CD4-positive, alpha-beta memory T cell (primary cell): Measurements from ENCODE around the gene FANCI. TPM values are rescaled to one million over a fixed set of nuclear protein-coding genes. Genes with fewer than 3 reads are reported as not detected.
A peak's percentile ranks its signal among the peaks of the same experiment; 100 is the strongest.
"Not testable (repeated sequence)": the region's sequence is repeated elsewhere in the genome, so short reads cannot be mapped to it uniquely, and the experiment has no call there.

Source experiments
- CTCF ChIA-PET: fragments of 350-600 bp; sonication (Branson Sonifier 250); formaldehyde crosslinking; loops from one replicate; lab custom pipeline; 2021; ENCODE audit warnings: inconsistent platforms; ENCODE audit not compliant: partially characterized antibody; lab: Charles Lee
- POLR2A ChIA-PET: fragments of 350-600 bp; sonication (Branson Sonifier 250); formaldehyde crosslinking; loops from one replicate; lab custom pipeline; 2021; ENCODE audit not compliant: partially characterized antibody; lab: Charles Lee
- DNase-seq, 5 donors: peaks; one replicate each; pipeline versions ENCODE4 v3.0.0 to v3.0.0-alpha.2; 2020 to 2022; ENCODE audit warnings: mixed read lengths in 1 of 5
- H3K27ac ChIP-seq: one replicate; pipeline ENCODE4 v1.7.0; 2013; ENCODE audit warnings: low read depth, low read length
- H3K27me3 ChIP-seq: 2 replicates; pipeline ENCODE4 v1.7.0; 2013; ENCODE audit warnings: mild to moderate bottlenecking, low read length, moderate library complexity; ENCODE audit not compliant: insufficient read depth
- H3K36me3 ChIP-seq: 2 replicates; pipeline ENCODE4 v1.7.0; 2013; ENCODE audit warnings: mild to moderate bottlenecking, low read length, moderate library complexity; ENCODE audit not compliant: insufficient read depth
- H3K4me1 ChIP-seq: 2 replicates; pipeline ENCODE4 v1.7.0; 2013; ENCODE audit warnings: mild to moderate bottlenecking, low read length, moderate library complexity; ENCODE audit not compliant: insufficient read depth
- H3K4me3 ChIP-seq, 2 donors: one replicate each; pipeline ENCODE4 v1.7.0; 2013; ENCODE audit warnings: low read length in 2 of 2, mild to moderate bottlenecking in 1 of 2
- H3K9me3 ChIP-seq, 2 donors: one replicate each; pipeline ENCODE4 v1.7.0; 2013; ENCODE audit warnings: low read length in 2 of 2, control low read depth in 1 of 2; ENCODE audit not compliant: control insufficient read depth in 1 of 2
- H3K27ac Mint-ChIP-seq, 7 donors: one replicate each; pipeline ENCODE4 v1.8.0; 2020 to 2021; ENCODE audit warnings: mixed read lengths in 7 of 7, mild to moderate bottlenecking in 6 of 7, inconsistent platforms in 3 of 7, moderate library complexity in 3 of 7
- H3K27me3 Mint-ChIP-seq, 2 donors: one replicate each; pipeline ENCODE4 v1.8.0; 2020 to 2021; ENCODE audit warnings: mixed read lengths in 2 of 2
- H3K36me3 Mint-ChIP-seq, 2 donors: one replicate each; pipeline ENCODE4 v1.8.0; 2020 to 2021; ENCODE audit warnings: mixed read lengths in 2 of 2, inconsistent platforms in 1 of 2, mild to moderate bottlenecking in 1 of 2
- H3K4me1 Mint-ChIP-seq, 4 donors: one replicate each; pipeline ENCODE4 v1.8.0; 2020 to 2021; ENCODE audit warnings: mixed read lengths in 4 of 4, mild to moderate bottlenecking in 1 of 4
- H3K4me3 Mint-ChIP-seq, 8 donors: one replicate each; pipeline ENCODE4 v1.8.0; 2020 to 2021; ENCODE audit warnings: mixed read lengths in 8 of 8, mild to moderate bottlenecking in 7 of 8, moderate library complexity in 6 of 8, inconsistent platforms in 3 of 8
- H3K9me3 Mint-ChIP-seq, 8 donors: one replicate each; pipeline ENCODE4 v1.8.0; 2020 to 2021; ENCODE audit warnings: mixed read lengths in 8 of 8, mild to moderate bottlenecking in 5 of 8, inconsistent platforms in 3 of 8, moderate library complexity in 1 of 8
- intact Hi-C: fragments of 100-400 bp; cut with micrococcal nuclease; formaldehyde crosslinking; loops from one replicate; pipeline ENCODE4 v1.15.1; 2023
- polyA plus RNA-seq, 2 donors: library from polyadenylated mRNA; unstranded; fragments of 300-500 nt; fragmentation: Illumina TruSeq; gene quantifications; one replicate each; pipeline ENCODE4 v1.2.3, GENCODE V29; 2021
- total RNA-seq, 2 experiments: library from RNA; stranded (reverse); gene quantifications; one replicate each; pipeline ENCODE4 v1.2.3, GENCODE V29; 2021

Gene FANCI
- total and polyA plus RNA-seq, 4 experiments from 2014 or later: 3.9 to 19.0 (median 8.5) TPM

DNA sequence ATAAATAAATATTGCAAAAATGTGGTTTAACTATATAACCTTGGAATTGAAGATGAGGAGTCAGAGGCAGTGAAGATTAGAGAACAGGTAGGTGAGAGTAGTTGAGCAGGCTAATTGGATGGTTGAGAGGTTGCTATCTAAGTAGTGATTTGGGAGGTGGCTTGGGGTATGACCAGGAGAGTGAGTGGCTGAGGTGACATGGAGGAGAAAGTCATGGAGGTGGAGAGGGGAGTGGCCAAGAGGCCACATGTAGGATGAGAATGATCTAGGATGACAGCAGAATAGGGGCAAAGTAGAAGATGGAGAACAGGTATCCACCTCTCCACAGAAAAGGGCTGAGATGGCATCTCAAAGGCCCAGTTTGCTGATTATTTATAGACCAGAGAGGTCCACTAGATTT, 11.9 kb upstream of the FANCI start:
- Histone ChIP-seq H3K27ac (no peak overlapping the region), H3K4me1 (no peaks in the 10 kb centered on the region), H3K36me3 (no peaks in the 10 kb centered on the region), H3K4me3 (no peak overlapping the region), H3K27me3 (no peaks in the 10 kb centered on the region), H3K9me3 (no peaks in the 10 kb centered on the region)
- no peaks in the 10 kb centered on the region for H3K4me1 Mint-ChIP-seq
- peaks cover 0 to 2% (median 0%) of the 10 kb centered on the region in 8 donors for H3K9me3 Mint-ChIP-seq
- H3K36me3 Mint-ChIP-seq: no peaks in the 10 kb centered on the region
- ChIA-PET CTCF (interaction anchor here (2.3 kb wide), 1 partner anchor 25 kb away, joined by 7 read pairs; no protein-coding TSS in a partner anchor), POLR2A (no interaction called here)
- no peak overlapping the region for H3K4me3 Mint-ChIP-seq
- no peak overlapping the region for H3K27ac Mint-ChIP-seq
- intact Hi-C loops: no loop called here
- DNase-seq: no peak
- H3K27me3 Mint-ChIP-seq: peaks cover 11 to 12% of the 10 kb centered on the region in 2 donors

DNA sequence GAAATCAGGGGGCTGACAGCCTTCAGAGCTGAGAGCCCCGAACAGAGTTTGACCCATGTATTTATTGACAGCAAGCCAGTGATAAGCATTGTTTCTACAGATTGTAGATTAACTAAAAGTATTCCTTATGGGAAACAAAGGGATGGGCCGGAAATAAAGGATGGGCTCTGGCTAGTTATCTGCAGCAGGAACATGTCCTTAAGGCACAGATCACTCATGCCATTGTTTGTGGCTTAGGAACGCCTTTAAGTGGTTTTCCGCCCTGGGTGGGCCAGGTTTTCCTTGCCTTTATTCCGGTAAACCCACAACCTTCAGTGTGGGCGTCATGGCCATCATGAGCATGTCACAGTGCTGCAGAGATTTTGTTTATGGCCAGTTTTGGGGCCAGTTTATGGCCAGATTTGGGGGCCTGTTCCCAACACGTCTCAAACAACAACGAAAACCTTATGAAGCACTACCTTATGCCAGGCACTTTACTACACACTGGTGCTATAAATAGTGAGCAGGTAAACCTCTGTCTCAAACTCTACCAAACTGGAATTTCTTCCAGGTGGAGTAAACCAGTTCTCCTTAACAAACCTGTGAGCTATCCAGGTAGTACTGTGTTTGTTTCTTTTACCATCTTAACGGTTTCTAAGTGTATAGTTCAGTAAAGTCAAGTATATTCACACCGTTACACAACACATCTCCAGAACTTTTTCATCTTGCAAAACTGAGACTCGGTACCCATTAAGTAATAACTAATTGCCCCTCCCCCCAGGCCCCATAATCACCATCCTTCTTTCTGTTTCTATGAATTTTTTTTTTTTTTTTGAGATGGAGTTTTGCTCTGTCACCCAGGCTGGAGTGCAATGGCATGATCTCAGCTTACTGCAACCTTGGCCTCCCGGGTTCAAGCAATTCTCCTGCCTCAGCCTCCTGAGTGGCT, 3.6 kb upstream of the FANCI start:
- peaks cover 10 to 27% (median 19%) of the 10 kb centered on the region in 4 donors for H3K4me1 Mint-ChIP-seq
- H3K27me3 ChIP-seq, H3K27me3 Mint-ChIP-seq, H3K9me3 ChIP-seq, DNase-seq, H3K27ac Mint-ChIP-seq, H3K9me3 Mint-ChIP-seq, H3K4me3 ChIP-seq, POLR2A ChIA-PET, H3K36me3 ChIP-seq, H3K27ac ChIP-seq, H3K36me3 Mint-ChIP-seq, H3K4me3 Mint-ChIP-seq: not testable (repeated sequence)
- CTCF ChIA-PET: interaction anchor here (2.5 to 6.6 kb wide), 2 partner anchors 33 kb away, joined by 14 to 28 read pairs; no protein-coding TSS in a partner anchor
- H3K4me1 ChIP-seq: peaks cover 14% of the 10 kb centered on the region
- intact Hi-C loops: loop anchor here (5.0 to 10.0 kb wide), 2 partner anchors 335 to 773 kb away; partner anchors contain the start of genes MRPL46, MRPS11 and TICRR

DNA sequence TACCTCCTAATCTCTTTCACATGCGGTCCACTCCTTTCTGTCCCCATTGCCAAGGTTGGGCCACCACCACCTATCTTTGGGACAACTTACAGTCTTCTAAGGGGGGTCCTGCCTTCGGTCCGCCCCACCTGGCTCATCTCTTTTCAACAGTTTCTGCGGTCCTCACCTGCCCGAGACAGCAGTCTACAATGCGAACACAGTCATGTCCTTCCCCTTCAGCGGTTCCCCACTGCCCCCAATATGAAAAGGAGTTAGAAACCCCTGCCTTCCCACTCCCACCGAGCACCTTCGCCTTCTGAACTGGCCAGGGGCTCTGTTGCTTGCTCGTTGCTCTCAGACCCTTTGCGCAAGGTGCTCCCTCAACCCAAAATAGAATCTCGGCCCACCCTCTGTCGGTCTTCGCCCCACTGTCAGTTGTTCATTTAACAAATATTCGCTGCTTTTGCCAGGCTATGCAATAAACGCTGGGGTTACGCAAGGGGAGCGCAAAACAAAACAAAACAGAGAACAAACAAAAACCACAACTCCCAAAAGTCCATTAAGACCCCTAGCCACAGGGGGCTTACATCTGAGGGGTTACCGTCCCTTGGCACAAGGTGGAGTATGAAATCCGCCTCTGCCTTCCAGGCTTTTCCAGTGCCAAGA, 611 bp upstream of the FANCI start:
- H3K36me3 ChIP-seq: no peaks in the 10 kb centered on the region
- no peaks in the 10 kb centered on the region for H3K9me3 ChIP-seq
- intact Hi-C loops: loop anchor here (1.0 to 10.0 kb wide), 5 partner anchors 36 to 776 kb away; partner anchors contain the start of genes HAPLN3, MRPL46, MRPS11 and TICRR
- Mint-ChIP-seq H3K27me3 (no peaks in the 10 kb centered on the region), H3K27ac (peak overlapping the region in 5 of 7 donors; percentile 80 to 90 (median 88)), H3K4me3 (peak overlapping the region; percentile 91 to 98 (median 94)), H3K9me3 (peaks cover 0 to 6% (median 0%) of the 10 kb centered on the region in 8 donors), H3K4me1 (peaks cover 20 to 40% (median 30%) of the 10 kb centered on the region in 4 donors), H3K36me3 (peaks cover 0 to 10% of the 10 kb centered on the region in 2 donors)
- peaks cover 14% of the 10 kb centered on the region for H3K4me1 ChIP-seq
- peak in 1 of 5 donors; percentile 38 for DNase-seq
- no peaks in the 10 kb centered on the region for H3K27me3 ChIP-seq
- CTCF ChIA-PET: interaction anchor here (0.7 to 2.9 kb wide), 4 partner anchors 36 to 115 kb away, joined by 4 to 22 read pairs (median 10); no protein-coding TSS in a partner anchor
- H3K4me3 ChIP-seq: peak overlapping the region; percentile 95
- peak overlapping the region; percentile 43 for H3K27ac ChIP-seq
- POLR2A ChIA-PET: interaction anchor here (1.3 to 2.9 kb wide), 4 partner anchors 87 to 776 kb away, joined by 3 to 19 read pairs (median 5); partner anchors contain the start of genes MRPL46, MRPS11 and POLG

DNA sequence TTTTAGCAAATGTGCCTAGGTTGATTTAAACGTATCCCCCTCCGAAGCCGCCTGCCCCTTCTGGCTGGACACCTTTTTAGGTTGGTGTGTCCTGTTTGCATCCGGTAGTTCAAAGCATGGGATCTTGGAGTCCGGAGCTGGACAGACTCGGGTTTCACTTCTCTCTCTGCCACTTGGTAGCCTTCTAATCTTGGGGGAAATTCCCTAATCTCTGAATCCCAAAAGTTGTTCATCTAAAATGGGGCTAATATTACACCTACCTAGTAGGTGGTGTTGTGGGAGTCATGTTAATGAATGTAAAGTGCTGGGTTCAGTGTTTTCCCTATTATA, 760 bp downstream of the FANCI start:
- Mint-ChIP-seq H3K27me3 (no peaks in the 10 kb centered on the region), H3K36me3 (peaks cover 0 to 13% of the 10 kb centered on the region in 2 donors), H3K9me3 (peaks cover 0 to 6% (median 0%) of the 10 kb centered on the region in 8 donors), H3K27ac (peak overlapping the region; percentile 80 to 92 (median 89)), H3K4me1 (peaks cover 20 to 40% (median 30%) of the 10 kb centered on the region in 4 donors), H3K4me3 (peak overlapping the region; percentile 91 to 98 (median 94))
- Histone ChIP-seq H3K4me3 (peak overlapping the region; percentile 95), H3K9me3 (no peaks in the 10 kb centered on the region), H3K36me3 (peaks cover 4% of the 10 kb centered on the region), H3K27ac (peak overlapping the region; percentile 43), H3K27me3 (no peaks in the 10 kb centered on the region), H3K4me1 (peaks cover 14% of the 10 kb centered on the region)
- ChIA-PET CTCF (interaction anchor here (0.9 to 2.9 kb wide), 2 partner anchors 38 to 347 kb away, joined by 3 to 22 read pairs; no protein-coding TSS in a partner anchor), POLR2A (interaction anchor here (1.3 to 2.9 kb wide), 5 partner anchors 85 to 777 kb away, joined by 3 to 19 read pairs (median 4); partner anchors contain the start of genes MRPL46, MRPS11 and POLG)
- no peak for DNase-seq
- intact Hi-C loops: loop anchor here (5.0 to 10.0 kb wide), 2 partner anchors 330 to 777 kb away; partner anchors contain the start of genes MRPL46, MRPS11 and TICRR

DNA sequence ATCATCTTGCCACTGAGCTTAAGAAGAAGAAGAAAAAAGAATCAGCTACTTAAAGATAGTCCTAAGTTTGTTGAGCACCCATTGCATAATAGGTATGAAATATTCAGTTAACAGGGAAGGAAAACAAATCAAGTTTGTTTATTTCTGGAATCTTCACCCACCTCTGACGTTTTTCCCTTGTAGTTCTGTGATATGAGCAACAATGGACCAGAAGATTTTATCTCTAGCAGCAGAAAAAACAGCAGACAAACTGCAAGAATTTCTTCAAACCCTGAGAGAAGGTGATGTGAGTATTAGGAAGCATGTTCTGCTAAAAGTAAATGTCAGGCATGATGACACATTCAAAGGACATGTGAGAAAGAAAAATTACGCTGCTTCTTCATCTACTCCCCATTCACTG, 3.7 kb downstream of the FANCI start:
- H3K27me3 Mint-ChIP-seq: no peaks in the 10 kb centered on the region
- peak overlapping the region in 1 of 7 donors; percentile 15 for H3K27ac Mint-ChIP-seq
- Histone ChIP-seq H3K36me3 (peaks cover 4% of the 10 kb centered on the region), H3K4me1 (peaks cover 14% of the 10 kb centered on the region), H3K4me3 (no peak overlapping the region), H3K27me3 (no peaks in the 10 kb centered on the region), H3K27ac (no peak overlapping the region), H3K9me3 (no peaks in the 10 kb centered on the region)
- POLR2A ChIA-PET: interaction anchor here (0.8 to 1.7 kb wide), 2 partner anchors 17 to 88 kb away, joined by 3 to 4 read pairs; partner anchors contain the start of gene POLG
- DNase-seq: no peak
- H3K4me3 Mint-ChIP-seq: no peak overlapping the region
- H3K36me3 Mint-ChIP-seq: peaks cover 0 to 13% of the 10 kb centered on the region in 2 donors
- intact Hi-C loops: loop anchor here (10.0 kb wide), 1 partner anchor 327 kb away; the partner anchor contains the start of gene TICRR
- peaks cover 20 to 39% (median 30%) of the 10 kb centered on the region in 4 donors for H3K4me1 Mint-ChIP-seq
- CTCF ChIA-PET: interaction anchor here (1.1 kb wide), 1 partner anchor 41 kb away, joined by 5 read pairs; no protein-coding TSS in a partner anchor
- peaks cover 0 to 4% (median 0%) of the 10 kb centered on the region in 8 donors for H3K9me3 Mint-ChIP-seq

DNA sequence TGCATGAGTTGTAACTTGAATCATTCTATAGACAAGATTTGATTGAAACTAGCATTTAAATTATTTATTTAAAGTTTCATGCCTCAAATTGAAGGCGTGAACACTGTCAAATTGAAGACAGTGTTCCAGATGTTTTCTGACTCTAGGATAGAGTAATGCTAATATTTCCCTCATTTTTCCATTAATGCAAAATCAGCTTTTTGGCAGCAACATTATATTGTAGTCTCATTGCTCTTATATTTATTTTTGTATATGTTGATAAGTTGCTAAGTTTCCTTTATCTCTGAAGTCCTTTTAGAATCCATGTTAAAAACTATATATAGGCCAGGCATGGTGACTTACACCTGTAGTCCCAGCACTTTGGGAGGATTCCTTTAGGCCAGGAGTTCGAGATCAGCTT, 4.8 kb downstream of the FANCI start:
- no peaks in the 10 kb centered on the region for H3K27me3 ChIP-seq
- POLR2A ChIA-PET: no interaction called here
- Mint-ChIP-seq H3K27ac (no peak overlapping the region), H3K36me3 (peaks cover 0 to 12% of the 10 kb centered on the region in 2 donors), H3K4me1 (peaks cover 18 to 28% (median 23%) of the 10 kb centered on the region in 4 donors), H3K9me3 (peaks cover 0 to 3% (median 0%) of the 10 kb centered on the region in 8 donors), H3K27me3 (no peaks in the 10 kb centered on the region), H3K4me3 (no peak overlapping the region)
- H3K9me3 ChIP-seq: no peaks in the 10 kb centered on the region
- H3K27ac ChIP-seq: no peak overlapping the region
- peaks cover 8% of the 10 kb centered on the region for H3K4me1 ChIP-seq
- CTCF ChIA-PET: no interaction called here
- peaks cover 4% of the 10 kb centered on the region for H3K36me3 ChIP-seq
- H3K4me3 ChIP-seq: no peak overlapping the region
- intact Hi-C loops: loop anchor here (10.0 kb wide), 1 partner anchor 326 kb away; the partner anchor contains the start of gene TICRR
- no peak for DNase-seq
